MM.1S (cell line): ENCODE data around the gene L3MBTL4.

Source experiments
- EZH2 ChIP-seq: fragments of 300-600 bp; sonication (generic); optimal IDR thresholded peaks from 2 replicates; pipeline ENCODE3; 2017; ENCODE audit warnings: low read depth, mild to moderate bottlenecking, antibody characterized with exemption, low read length, mixed read lengths
- TF ChIP-seq, protein P1 (sequence below): fragments of 300-600 bp; sonication (generic); IDR thresholded peaks from 2 replicates; pipeline ENCODE4 v1.5.1; 2016; ENCODE audit warnings: antibody characterized with exemption, low read length, mixed read lengths

DNA sequence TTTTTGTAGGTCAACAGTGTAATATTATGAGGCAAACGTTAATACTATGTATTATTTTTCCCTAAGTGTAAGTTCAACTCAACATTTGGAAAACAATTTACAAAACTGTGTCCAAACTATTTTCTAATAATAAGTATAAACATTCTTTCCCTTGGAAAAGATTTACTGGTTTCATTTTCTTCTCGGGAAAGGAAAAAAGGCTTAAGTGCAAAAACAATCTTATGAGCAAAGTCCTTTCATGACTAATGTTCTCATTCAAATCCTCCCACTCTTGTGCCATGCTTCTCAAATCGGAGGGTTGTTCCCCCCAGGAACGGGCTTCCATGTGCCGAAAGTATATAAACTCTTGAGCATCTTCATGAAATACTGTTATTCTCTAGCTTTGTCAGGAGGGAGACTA lies 19.8 kb upstream of the L3MBTL4 start:
- TF ChIP-seq, protein P1, sequence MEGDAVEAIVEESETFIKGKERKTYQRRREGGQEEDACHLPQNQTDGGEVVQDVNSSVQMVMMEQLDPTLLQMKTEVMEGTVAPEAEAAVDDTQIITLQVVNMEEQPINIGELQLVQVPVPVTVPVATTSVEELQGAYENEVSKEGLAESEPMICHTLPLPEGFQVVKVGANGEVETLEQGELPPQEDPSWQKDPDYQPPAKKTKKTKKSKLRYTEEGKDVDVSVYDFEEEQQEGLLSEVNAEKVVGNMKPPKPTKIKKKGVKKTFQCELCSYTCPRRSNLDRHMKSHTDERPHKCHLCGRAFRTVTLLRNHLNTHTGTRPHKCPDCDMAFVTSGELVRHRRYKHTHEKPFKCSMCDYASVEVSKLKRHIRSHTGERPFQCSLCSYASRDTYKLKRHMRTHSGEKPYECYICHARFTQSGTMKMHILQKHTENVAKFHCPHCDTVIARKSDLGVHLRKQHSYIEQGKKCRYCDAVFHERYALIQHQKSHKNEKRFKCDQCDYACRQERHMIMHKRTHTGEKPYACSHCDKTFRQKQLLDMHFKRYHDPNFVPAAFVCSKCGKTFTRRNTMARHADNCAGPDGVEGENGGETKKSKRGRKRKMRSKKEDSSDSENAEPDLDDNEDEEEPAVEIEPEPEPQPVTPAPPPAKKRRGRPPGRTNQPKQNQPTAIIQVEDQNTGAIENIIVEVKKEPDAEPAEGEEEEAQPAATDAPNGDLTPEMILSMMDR, result no peak
- TF ChIP-seq EZH2, result no peak
